Hematopoietic multipotent progenitor cell treated with erythropoietin and hydrocortisone succinate and interleukin-3 and kit ligand, for 6 days (in vitro differentiated cells): ENCODE measurements around the gene TPST2.
"Not testable (repeated sequence)": the region's sequence is repeated elsewhere in the genome, so short reads cannot be mapped to it uniquely, and the experiment has no call there.

Source experiments
- DNase-seq: peaks from one replicate; pipeline ENCODE4 v3.0.0-alpha.2; 2015

Gene TPST2

GRCh38 chr22:26528518-26528917 is 61.4 kb downstream of the TPST2 start:
- DNase-seq: not testable (repeated sequence)

GRCh38 chr22:26527574-26528465 is 62.1 kb downstream of the TPST2 start:
- no peak for DNase-seq

DNA sequence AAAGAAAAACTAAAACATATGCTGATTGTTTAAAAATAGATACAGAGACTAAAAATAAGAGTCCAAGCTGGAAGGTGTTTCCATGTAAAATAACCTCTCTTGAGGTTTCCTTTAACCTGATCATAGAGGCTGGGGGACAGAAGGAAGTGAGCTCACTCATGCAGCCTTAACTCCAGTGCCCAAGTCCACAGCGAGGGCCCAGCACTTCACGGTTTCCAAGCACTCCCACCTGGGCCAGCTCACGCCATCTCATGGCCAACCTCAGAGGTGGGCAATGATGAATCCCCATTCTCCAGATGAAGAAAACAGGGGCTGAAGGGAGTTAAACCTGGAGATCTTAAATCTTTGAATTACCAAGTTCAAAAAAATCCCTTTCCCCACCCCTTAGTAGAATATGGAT is 62.8 kb downstream of the TPST2 start:
- no peak for DNase-seq

- no peak for DNase-seq
Measured at GRCh38 chr22:26525946-26526564, 63.9 kb downstream of the TPST2 start.

DNA sequence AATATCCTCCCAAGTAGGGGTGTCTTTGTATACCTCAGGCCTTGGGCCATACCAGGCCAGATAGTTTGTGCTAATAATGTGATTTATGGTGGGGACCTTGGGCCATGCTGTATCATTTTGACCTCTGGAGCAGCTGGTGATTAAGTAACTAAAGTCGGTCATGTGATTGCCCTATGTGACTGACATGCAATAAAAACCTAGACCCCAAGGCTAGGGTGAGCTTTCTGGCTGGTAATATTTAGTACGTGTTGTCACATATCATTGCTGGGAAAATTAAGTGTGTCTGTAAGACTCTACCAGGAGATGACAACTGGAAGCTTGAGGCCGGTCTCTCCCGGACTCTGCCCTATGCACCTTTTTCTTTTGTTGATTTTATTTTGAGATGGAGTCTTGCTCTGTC is 65.1 kb downstream of the TPST2 start:
- no peak for DNase-seq

- DNase-seq: no peak
Measured at GRCh38 chr22:26522592-26522991, 67.3 kb downstream of the TPST2 start.

DNA sequence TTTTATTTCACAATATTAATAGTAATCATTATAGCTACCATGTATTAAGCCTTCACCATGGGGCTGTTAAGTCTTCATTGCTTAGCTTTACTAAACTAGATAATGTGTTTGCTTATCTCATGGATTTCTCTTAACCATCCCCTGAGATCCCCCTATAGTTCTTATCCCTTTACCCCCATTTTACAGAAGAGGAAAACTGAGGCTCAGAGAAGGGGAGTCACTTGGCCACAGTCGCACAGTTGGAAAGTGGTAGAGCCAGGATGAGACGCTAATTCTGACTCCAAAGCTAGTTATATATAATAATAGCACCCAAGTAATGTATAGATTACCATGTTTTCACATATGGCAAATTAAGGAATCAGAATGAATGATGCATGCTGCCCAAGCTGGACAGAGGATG is 67.9 kb downstream of the TPST2 start:
- DNase-seq: no peak

- DNase-seq: no peak
Measured at GRCh38 chr22:26517429-26517828, 72.5 kb downstream of the TPST2 start.

DNA sequence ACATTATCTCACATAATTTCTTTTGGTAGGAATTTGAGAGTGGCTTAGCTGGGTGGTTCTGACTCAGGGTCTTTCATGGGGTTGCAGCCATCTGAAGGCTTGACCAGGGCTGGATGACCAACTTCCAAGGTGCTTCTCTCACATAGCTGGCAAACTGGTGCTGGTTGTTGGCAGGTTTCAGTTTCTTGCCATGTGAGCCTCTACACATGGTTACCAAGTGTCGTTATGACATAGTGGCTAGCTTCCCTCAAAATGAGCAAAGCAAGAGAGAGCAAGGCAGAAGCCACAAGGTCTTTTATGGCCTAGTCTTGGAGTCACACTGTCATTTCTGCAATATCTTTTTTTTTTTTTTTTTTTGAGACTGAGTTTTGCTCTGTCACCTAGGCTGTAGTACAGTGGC is 73.4 kb downstream of the TPST2 start:
- DNase-seq: no peak

- DNase-seq: no peak
Measured at GRCh38 chr22:26515931-26516330, 74.0 kb downstream of the TPST2 start.

- DNase-seq: no peak
Measured at GRCh38 chr22:26514419-26515161, 75.3 kb downstream of the TPST2 start.

DNA sequence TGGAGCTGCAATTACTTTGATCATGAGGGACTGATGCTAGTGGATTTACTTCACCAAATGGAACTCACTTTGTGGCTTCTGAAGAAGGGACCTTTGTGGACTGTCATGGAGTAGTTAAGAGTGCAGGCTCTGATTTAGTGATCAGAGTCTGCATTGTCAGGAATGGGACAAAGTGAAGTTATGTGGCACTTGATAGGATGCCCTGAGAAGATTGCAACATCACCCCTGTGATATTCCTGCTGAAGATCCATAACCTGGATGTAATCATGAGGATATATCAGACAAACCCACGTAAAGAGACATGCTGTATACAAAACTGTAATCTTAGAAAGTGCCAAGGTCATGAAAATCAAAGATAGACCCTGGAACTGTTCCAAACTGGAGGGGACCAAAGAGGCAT is 76.1 kb downstream of the TPST2 start:
- no peak for DNase-seq

DNA sequence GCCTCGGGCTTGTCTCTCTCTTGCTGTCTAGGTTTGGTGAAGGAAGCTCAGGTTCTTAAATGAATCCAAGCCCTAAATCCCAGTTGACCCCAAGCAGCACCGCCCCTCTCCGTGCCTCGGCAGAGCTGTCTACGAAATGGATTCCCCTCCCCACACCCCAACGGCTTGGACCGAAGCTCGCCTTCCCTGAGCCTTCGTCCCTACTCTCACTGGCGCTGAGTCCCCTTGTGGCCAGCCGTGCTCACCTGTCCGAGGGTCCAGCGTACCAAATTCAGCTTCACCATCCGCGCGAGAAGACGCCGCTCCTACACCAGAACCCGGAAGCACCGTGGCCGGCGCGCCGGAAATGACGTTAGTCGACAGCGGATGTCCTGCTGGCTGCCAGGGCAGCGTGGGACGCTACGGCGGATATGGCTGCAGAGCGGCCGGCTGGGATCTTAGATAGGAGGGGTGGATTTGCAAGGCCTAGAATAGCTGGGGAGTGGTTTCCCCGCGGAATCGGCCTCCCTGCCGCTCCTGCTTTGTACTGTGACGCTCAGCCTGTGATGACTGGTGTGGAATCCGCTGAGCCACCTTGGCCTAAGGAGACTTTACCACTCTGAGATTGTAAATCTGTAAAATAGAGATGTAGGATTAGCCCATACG is 77.7 kb downstream of the TPST2 start, which contains the start of gene TFIP11:
Gene TFIP11 (minus strand): TSS at position 325 of the 645 bp plus-strand sequence. CDS start 2,201 bp downstream, outside the sequence.
- DNase-seq: peak; percentile 97

GRCh38 chr22:26508148-26508547 is 81.8 kb downstream of the TPST2 start:
- no peak for DNase-seq

GRCh38 chr22:26503758-26504157 is 86.2 kb downstream of the TPST2 start:
- DNase-seq: no peak

DNA sequence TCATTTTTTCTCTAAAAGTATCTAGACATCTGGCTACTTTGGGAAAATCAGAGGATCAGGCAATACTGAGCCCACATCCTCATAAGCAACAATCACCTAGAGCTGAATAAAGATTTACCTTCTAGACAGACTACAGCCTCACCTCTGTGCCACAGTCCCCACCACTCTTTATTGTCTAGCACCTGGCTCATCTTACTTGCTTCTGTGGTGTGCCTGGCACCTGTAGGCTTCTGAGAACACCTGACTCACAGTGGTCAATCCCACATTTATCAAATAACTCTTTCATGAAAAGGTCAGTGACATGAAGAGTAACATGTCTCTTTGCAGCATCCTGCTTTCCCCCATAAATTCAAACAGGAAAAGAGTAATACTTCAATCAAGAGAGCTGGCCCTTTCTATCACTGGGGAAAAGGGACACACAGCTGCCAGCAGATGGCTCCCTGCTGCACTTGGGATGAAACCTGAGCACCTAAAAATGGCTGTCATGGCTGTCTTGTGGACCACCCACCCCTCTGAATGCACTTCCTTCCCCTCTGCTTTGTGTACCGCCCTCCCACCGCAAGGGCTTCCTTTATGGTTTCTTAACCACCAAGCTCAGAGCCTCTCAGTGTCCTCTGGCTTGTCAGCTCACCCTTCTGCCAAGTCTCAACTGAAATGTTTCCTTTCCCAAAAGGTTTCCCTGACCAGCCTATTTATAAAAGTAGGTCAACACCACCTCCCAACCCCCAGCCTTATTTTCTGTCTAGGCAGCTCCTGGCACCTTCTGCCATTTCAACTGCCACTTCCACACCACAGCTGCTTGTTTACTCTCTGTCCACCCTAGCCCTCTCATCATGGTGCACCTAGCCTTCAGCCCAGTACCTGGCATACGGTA is 87.0 kb downstream of the TPST2 start:
- DNase-seq: peak; percentile 87

DNA sequence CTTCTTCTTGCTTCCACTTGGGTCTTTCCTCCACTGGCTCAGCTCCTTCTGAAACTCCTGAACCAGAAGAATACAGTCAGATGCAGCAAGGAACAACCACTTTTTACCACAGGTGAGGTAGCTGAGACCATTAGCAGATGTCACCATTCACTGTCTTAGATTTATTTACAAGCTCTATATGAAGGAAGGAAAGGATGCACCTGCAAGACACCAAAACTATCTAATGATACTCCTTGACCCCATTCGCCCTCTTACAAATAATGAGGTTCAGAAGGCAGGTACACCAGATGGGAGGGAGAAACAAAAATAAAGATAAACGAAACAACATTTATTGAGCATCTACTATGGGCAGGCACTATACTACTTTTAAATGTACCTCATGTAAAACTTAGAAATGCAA is 87.9 kb downstream of the TPST2 start:
- DNase-seq: no peak

- no peak for DNase-seq
Measured at GRCh38 chr22:26499188-26499703, 90.7 kb downstream of the TPST2 start.

DNA sequence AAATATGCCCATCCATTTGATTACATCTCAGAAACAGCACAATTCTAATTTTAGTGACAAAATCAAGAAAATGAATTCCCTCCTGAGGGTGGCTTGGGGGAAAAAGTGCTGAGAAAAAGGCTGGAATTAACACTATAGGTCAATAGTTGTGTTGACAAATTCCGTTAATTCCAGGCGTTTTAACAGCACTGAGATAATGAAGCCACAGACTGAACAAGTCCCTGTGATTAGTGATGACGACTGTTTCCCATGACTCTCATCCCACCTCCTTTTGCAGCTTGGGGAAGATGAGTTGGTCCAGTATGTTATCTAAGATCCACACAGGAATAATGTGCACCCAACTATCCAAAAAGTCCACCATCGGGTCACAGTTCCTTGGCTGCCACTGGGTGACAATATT is 93.5 kb downstream of the TPST2 start:
- no peak for DNase-seq

DNA sequence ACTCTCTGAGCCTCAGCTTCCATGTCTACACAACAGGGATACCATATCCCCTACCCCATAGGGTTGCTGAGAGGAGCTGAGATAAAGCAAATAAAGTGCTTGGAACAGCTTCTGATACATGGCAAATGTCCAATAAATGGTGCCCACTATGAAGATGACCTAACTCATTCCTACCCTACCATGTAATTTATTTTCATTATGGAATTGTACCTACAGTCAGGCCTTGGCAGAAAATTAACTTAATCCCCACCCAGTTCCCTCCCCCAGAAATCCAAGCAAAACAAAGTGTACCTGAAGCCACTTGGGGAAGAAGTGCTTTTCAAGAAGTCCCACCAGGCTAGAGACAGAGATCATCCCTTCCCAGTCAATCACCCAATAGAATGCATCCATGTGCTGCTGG is 95.4 kb downstream of the TPST2 start:
- no peak for DNase-seq

DNA sequence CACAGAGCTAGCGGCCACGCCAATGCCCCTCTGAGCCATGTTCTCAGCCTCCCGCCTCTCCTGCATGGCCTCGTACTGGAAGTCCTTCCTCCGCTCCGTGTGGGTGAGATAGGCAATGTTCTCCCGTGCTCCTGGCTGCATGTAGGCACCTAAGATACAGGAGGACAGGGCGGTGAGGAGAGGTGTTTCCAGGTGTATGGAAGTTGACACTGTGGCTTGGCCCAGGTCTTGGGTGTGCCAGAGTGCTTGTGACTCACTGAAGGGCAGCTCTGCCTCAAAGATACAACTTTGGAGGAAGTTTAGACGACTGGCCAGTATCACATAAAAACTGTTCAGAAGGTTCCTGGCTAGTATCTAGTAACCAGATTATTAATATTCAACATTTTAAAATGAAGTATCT is 97.7 kb downstream of the TPST2 start:
- no peak for DNase-seq
